Peyer's patch (tissue), 4 donors: ENCODE measurements around the gene FALEC.

ENCODE experiments used
- POLR2A ChIP-seq, 2 donors: fragments of 450-650 bp; IDR thresholded peaks; one replicate each; pipeline ENCODE4 v1.5.1; 2017; ENCODE audit warnings: antibody characterized with exemption in 2 of 2, mild to moderate bottlenecking in 2 of 2, moderate library complexity in 2 of 2
- TF ChIP-seq, protein P1 (sequence below), 6 experiments: fragments of 450-650 bp in 4 of 6; fragments of 200-600 bp in 2 of 6; sonication (generic) in 1 of 6; IDR thresholded peaks; one replicate each; pipeline ENCODE4 v1.5.1; 2017 to 2019; ENCODE audit warnings: antibody characterized with exemption in 6 of 6, mild to moderate bottlenecking in 3 of 6, moderate library complexity in 1 of 6

DNA sequence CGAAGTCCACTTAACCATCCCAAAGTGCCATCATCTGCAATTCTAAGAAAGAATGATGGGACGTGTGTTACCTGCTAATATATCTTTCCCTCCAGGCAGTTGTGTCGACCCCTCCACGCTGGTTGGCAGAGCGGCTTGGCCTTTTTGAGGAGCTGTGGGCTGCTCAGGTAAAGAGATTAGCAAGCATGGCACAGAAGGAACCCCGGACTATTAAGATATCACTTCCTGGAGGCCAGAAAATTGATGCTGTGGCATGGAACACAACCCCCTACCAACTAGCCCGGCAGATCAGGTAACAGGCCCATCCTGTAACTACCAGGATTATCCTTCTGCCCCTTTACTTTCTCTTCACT, 27.8 kb upstream of the FALEC start:
- TF ChIP-seq, protein P1, sequence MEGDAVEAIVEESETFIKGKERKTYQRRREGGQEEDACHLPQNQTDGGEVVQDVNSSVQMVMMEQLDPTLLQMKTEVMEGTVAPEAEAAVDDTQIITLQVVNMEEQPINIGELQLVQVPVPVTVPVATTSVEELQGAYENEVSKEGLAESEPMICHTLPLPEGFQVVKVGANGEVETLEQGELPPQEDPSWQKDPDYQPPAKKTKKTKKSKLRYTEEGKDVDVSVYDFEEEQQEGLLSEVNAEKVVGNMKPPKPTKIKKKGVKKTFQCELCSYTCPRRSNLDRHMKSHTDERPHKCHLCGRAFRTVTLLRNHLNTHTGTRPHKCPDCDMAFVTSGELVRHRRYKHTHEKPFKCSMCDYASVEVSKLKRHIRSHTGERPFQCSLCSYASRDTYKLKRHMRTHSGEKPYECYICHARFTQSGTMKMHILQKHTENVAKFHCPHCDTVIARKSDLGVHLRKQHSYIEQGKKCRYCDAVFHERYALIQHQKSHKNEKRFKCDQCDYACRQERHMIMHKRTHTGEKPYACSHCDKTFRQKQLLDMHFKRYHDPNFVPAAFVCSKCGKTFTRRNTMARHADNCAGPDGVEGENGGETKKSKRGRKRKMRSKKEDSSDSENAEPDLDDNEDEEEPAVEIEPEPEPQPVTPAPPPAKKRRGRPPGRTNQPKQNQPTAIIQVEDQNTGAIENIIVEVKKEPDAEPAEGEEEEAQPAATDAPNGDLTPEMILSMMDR (IDR thresholded peaks at IDR 0.05), result no peak
- TF ChIP-seq POLR2A (IDR thresholded peaks at IDR 0.05), result no peak
